ENCODE results near the gene CARS1.

- TF ChIP-seq CTCF (IDR thresholded peaks at IDR 0.05; ENCODE audit: insufficient read depth, low read length, poor library complexity, severe bottlenecking) = no peak
- TF ChIP-seq EZH2phosphoT487 (conservative IDR thresholded peaks at IDR 0.05; ENCODE audit: low read length) = no peak
Measured at GRCh38 chr11:3010521-3011275, 46.5 kb downstream of the CARS1 start.
